PFSK-1 (cell line): ENCODE data around the gene PYGL.

Experiments
- FOXP2 ChIP-seq: optimal IDR thresholded peaks from 2 replicates; pipeline ENCODE3; 2011; ENCODE audit warnings: borderline replicate concordance, control low read depth, inconsistent platforms; ENCODE audit not compliant: insufficient read depth; ENCODE audit errors: extremely low read length, extremely low read depth
- POLR2AphosphoS5 ChIP-seq: IDR thresholded peaks from 2 replicates; pipeline ENCODE4 v1.6.1; 2012; ENCODE audit warnings: low read depth, mild to moderate bottlenecking, control low read depth, low read length, moderate library complexity
- REST ChIP-seq, 2 experiments: IDR thresholded peaks; 2 replicates each; pipeline versions ENCODE4 v1.6.1 to v1.8.0; 2011 to 2012; ENCODE audit warnings: low read depth in 2 of 2, low read length in 2 of 2, control low read depth in 1 of 2, inconsistent platforms in 1 of 2, mild to moderate bottlenecking in 1 of 2, moderate library complexity in 1 of 2; ENCODE audit not compliant: insufficient read depth in 1 of 2
- SIN3A ChIP-seq: IDR thresholded peaks from 2 replicates; pipeline ENCODE4 v1.6.1; 2012; ENCODE audit warnings: mild to moderate bottlenecking, low read length, moderate library complexity, borderline replicate concordance; ENCODE audit not compliant: insufficient read depth
- TAF1 ChIP-seq: IDR thresholded peaks from 2 replicates; pipeline ENCODE4 v1.6.1; 2012; ENCODE audit warnings: low read length, control low read depth, borderline replicate concordance; ENCODE audit not compliant: insufficient read depth

The PYGL gene

DNA sequence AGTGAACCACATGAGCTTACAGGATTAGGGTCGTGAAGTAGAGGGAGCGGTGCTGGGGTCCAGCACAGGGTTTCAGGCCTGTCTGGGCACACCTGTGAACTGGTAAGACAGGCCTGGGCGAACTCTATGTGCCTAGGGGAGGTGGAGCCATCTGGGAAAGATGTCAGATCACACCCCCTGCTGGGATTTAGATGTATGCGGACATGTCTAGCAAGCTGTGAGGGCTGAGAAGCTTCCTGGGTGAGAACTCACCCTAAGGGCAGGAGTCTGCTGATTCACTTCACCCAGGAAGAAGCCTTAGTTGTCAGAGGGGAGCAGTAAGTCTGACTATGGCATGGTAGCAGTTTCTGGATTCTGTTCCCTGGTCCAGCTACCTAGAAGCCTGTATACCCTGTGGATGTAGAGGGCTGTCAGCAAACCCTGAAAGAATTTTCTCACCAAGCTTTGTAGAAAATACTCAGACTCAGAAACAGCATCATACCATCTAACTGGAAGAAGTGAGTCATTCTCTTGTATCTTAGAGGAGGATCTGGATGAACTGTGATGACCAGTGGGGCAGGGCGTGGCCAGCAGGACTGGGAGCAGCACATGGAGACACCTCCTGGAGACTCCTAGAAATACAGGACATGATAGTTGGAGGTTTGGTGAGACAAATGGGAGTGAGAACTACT is 11.2 kb upstream of the PYGL start:
- peak; percentile 22; the same call in 1 of the 2 replicates for TF ChIP-seq SIN3A
- TF ChIP-seq POLR2AphosphoS5 = no peak

DNA sequence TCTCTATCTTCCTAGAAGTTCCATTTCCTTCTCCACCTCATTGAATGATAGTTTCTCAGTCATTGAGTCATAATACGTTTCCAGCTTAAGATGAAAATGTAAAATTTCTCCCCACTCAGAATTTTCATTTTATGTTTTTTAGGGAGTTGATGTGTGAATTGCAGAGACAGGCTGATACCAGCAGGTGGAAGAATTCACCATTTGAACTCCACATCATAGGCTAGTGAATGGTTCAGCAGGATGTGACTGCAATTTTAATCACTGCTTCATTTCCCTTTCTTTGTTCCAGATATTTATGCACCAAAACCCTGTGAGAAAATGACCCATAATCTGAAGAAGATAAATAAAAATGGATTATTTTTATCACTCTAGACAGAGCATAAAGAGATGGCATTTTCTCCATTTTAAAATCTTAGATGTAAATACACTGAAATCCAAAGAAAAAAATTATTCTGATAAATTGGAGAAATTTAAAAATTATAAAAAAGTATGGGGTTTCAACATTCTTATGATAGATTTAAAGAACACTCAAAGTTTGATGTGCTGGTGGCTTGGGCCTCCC is 10.6 kb upstream of the PYGL start:
- TF ChIP-seq REST (IDR thresholded peaks at IDR 0.05; ENCODE audit: insufficient read depth in 1 of 2, low read depth in 2 of 2, low read length in 2 of 2) = no peak
- TF ChIP-seq SIN3A = no peak
- TF ChIP-seq POLR2AphosphoS5 = no peak
- no peak for TF ChIP-seq TAF1
- no peak for TF ChIP-seq FOXP2

DNA sequence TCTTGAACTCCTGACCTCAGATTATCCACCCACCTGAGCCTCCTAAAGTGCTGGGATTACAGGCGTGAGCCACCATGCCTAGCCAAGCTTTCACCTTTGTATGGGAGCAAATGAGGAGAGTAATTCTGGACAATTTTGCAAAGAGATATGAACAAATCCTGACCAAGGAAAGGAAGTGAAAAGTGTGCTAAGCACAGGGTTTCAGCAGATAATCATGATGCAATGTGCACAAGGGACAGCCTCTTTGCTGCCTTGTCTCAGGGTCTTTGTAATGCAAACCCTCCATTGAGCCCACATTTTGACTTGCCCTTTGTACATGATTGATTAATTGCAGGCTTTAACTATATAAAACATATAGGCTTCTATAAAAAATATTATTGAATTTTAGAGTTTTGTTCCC is 9.2 kb upstream of the PYGL start:
- no peak for TF ChIP-seq REST (IDR thresholded peaks at IDR 0.05; ENCODE audit: insufficient read depth in 1 of 2, low read depth in 2 of 2, low read length in 2 of 2)
- no peak for TF ChIP-seq SIN3A
- no peak for TF ChIP-seq TAF1
- TF ChIP-seq FOXP2 = no peak
- no peak for TF ChIP-seq POLR2AphosphoS5

- no peak for TF ChIP-seq FOXP2
- no peak for TF ChIP-seq REST (IDR thresholded peaks at IDR 0.05; ENCODE audit: insufficient read depth in 1 of 2, low read depth in 2 of 2, low read length in 2 of 2)
- no peak for TF ChIP-seq POLR2AphosphoS5
- no peak for TF ChIP-seq SIN3A
- no peak for TF ChIP-seq TAF1
These were observed 6.7 kb upstream of the PYGL start for GRCh38 chr14:50951032-50951431.

- no peak for TF ChIP-seq REST (IDR thresholded peaks at IDR 0.05; ENCODE audit: insufficient read depth in 1 of 2, low read depth in 2 of 2, low read length in 2 of 2)
These were observed 3.9 kb upstream of the PYGL start for GRCh38 chr14:50948205-50948604.
